ENCODE data around the gene CBFA2T2.

DNA sequence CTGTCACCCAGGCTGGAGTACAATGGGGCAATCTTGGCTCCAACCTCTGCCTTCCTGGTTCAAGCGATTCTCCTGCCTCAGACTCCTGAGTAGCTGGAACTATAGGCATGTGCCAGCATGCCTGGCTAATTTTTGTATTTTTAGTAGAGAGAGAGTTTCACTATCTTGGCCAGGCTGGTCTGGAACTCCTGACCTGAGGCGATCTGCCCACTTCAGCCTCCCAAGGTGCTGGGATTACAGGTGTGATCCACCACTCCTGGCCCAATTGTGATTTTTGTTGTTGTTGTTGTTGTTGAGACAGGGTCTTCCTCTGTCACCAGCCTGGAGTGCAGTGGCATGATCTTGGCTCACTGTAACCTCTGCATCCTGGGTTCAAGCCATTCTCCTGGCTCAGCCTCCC lies 69.3 kb downstream of the CBFA2T2 start:
- TF ChIP-seq, protein P1, sequence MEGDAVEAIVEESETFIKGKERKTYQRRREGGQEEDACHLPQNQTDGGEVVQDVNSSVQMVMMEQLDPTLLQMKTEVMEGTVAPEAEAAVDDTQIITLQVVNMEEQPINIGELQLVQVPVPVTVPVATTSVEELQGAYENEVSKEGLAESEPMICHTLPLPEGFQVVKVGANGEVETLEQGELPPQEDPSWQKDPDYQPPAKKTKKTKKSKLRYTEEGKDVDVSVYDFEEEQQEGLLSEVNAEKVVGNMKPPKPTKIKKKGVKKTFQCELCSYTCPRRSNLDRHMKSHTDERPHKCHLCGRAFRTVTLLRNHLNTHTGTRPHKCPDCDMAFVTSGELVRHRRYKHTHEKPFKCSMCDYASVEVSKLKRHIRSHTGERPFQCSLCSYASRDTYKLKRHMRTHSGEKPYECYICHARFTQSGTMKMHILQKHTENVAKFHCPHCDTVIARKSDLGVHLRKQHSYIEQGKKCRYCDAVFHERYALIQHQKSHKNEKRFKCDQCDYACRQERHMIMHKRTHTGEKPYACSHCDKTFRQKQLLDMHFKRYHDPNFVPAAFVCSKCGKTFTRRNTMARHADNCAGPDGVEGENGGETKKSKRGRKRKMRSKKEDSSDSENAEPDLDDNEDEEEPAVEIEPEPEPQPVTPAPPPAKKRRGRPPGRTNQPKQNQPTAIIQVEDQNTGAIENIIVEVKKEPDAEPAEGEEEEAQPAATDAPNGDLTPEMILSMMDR (IDR thresholded peaks at IDR 0.05) = no peak
- TF ChIP-seq POLR2A (IDR thresholded peaks at IDR 0.05) = no peak
